Measurements from ENCODE around the gene ZBTB24. TPM values are rescaled to one million over a fixed set of nuclear protein-coding genes. Genes with fewer than 3 reads are reported as not detected.

The ZBTB24 gene
- total and polyA plus RNA-seq, 4 donors, result 1.2 to 3.9 (median 2.2) TPM

GRCh38 chr6:109516929-109517328 is 33.9 kb upstream of the ZBTB24 start:
- Histone ChIP-seq H3K4me1 (ENCODE audit: control insufficient read depth in 4 of 4, insufficient read depth in 4 of 4, low read length in 3 of 4) (no peaks in the 10 kb centered on the region), H3K27me3 (ENCODE audit: control insufficient read depth in 4 of 4, insufficient read depth in 4 of 4, low read length in 3 of 4) (no peaks in the 10 kb centered on the region), H3K36me3 (ENCODE audit: control insufficient read depth in 4 of 4, insufficient read depth in 3 of 4, low read depth in 1 of 4, low read length in 3 of 4) (no peaks in the 10 kb centered on the region), H3K9ac (ENCODE audit: low read depth in 1 of 2, low read length in 2 of 2) (no peak overlapping the region), H3K4me3 (ENCODE audit: low read depth in 1 of 3, low read length in 3 of 3) (no peak overlapping the region), H3K27ac (ENCODE audit: low read depth in 1 of 2, low read length in 2 of 2) (no peak overlapping the region), H3K9me3 (ENCODE audit: control insufficient read depth in 4 of 4, low read length in 3 of 4) (no peaks in the 10 kb centered on the region)
- DNase-seq (ENCODE audit: low spot score), result no peak
- 71% methylated on average over 3 of the region's 3 CpGs for WGBS
- TF ChIP-seq HNF4G (IDR thresholded peaks at IDR 0.05) (no peak), ATF3 (IDR thresholded peaks at IDR 0.05) (no peak), FOXA2 (IDR thresholded peaks at IDR 0.05) (no peak), SP1 (IDR thresholded peaks at IDR 0.05) (no peak), GABPA (IDR thresholded peaks at IDR 0.05 in 1 of 2, conservative IDR thresholded peaks at IDR 0.05 in 1 of 2) (no peak), YY1 (IDR thresholded peaks at IDR 0.05) (no peak), EGR1 (IDR thresholded peaks at IDR 0.05; ENCODE audit: low read depth in 2 of 2) (no peak), MAX (IDR thresholded peaks at IDR 0.05) (no peak), HNF4A (conservative IDR thresholded peaks at IDR 0.05) (no peak), FOXA1 (IDR thresholded peaks at IDR 0.05) (no peak), CTCF (IDR thresholded peaks at IDR 0.05; ENCODE audit: low read depth, low read length, missing input control) (no peak), JUND (IDR thresholded peaks at IDR 0.05) (no peak), RXRA (IDR thresholded peaks at IDR 0.05) (no peak), TAF1 (conservative IDR thresholded peaks at IDR 0.05) (no peak), REST (IDR thresholded peaks at IDR 0.05) (no peak)

GRCh38 chr6:109515781-109516409 is 32.9 kb upstream of the ZBTB24 start:
- no peak overlapping the region for H3K9ac ChIP-seq (ENCODE audit: low read depth in 1 of 2, low read length in 2 of 2)
- no peaks in the 10 kb centered on the region for H3K9me3 ChIP-seq (ENCODE audit: control insufficient read depth in 4 of 4, low read length in 3 of 4)
- DNase-seq (ENCODE audit: low spot score), result no peak
- H3K4me1 ChIP-seq (ENCODE audit: control insufficient read depth in 4 of 4, insufficient read depth in 4 of 4, low read length in 3 of 4), result no peaks in the 10 kb centered on the region
- H3K27me3 ChIP-seq (ENCODE audit: control insufficient read depth in 4 of 4, insufficient read depth in 4 of 4, low read length in 3 of 4), result no peaks in the 10 kb centered on the region
- WGBS, result 69% methylated on average over 6 of the region's 6 CpGs
- no peak overlapping the region for H3K4me3 ChIP-seq (ENCODE audit: low read depth in 1 of 3, low read length in 3 of 3)
- TF ChIP-seq FOXA1 (IDR thresholded peaks at IDR 0.05) (no peak), ATF3 (IDR thresholded peaks at IDR 0.05) (no peak), JUND (IDR thresholded peaks at IDR 0.05) (no peak), REST (IDR thresholded peaks at IDR 0.05) (no peak), HNF4G (IDR thresholded peaks at IDR 0.05) (no peak), NR2F2 (IDR thresholded peaks at IDR 0.05) (no peak)
- no peak overlapping the region for H3K27ac ChIP-seq (ENCODE audit: low read depth in 1 of 2, low read length in 2 of 2)
- no peaks in the 10 kb centered on the region for H3K36me3 ChIP-seq (ENCODE audit: control insufficient read depth in 4 of 4, insufficient read depth in 3 of 4, low read depth in 1 of 4, low read length in 3 of 4)
